ENCODE data around the gene BBX. TPM values are rescaled to one million over a fixed set of nuclear protein-coding genes. Genes with fewer than 3 reads are reported as not detected.

BBX gene
- total RNA-seq, 4 donors from 2014 or later = 73.0 to 216 (median 106) TPM

GRCh38 chr3:107837895-107838612 is 315.3 kb downstream of the BBX start:
- TF ChIP-seq POLR2A (IDR thresholded peaks at IDR 0.05) (no peak), CTCF (IDR thresholded peaks at IDR 0.05) (no peak)
- 86 to 95% methylated on average over 5 of the region's 5 CpGs for WGBS, 2 donors
- intact Hi-C loops (cut with DNase I) = no loop called here

GRCh38 chr3:107841831-107842230 is 319.1 kb downstream of the BBX start:
- Histone ChIP-seq H3K27me3 (no peaks in the 10 kb centered on the region), H3K4me3 (replicated peaks in 1 of 3) (no peak overlapping the region), H3K36me3 (no peaks in the 10 kb centered on the region), H3K27ac (no peak overlapping the region), H3K9me3 (no peaks in the 10 kb centered on the region), H3K4me1 (no peaks in the 10 kb centered on the region)
- TF ChIP-seq POLR2A (IDR thresholded peaks at IDR 0.05) (no peak), CTCF (IDR thresholded peaks at IDR 0.05) (no peak)
- no peak for DNase-seq
- intact Hi-C loops (cut with DNase I) = no loop called here
- WGBS, 2 donors = 84 to 86% methylated on average over 4 of the region's 4 CpGs

More at GRCh38 chr3:107837895-107838612, 315.3 kb downstream of the BBX start:
- no peak for DNase-seq
- H3K4me3 ChIP-seq (replicated peaks in 1 of 3) = no peak overlapping the region
- no peaks in the 10 kb centered on the region for H3K4me1 ChIP-seq
- no peaks in the 10 kb centered on the region for H3K27me3 ChIP-seq
- H3K9me3 ChIP-seq = no peaks in the 10 kb centered on the region
- no peaks in the 10 kb centered on the region for H3K36me3 ChIP-seq
- no peak overlapping the region for H3K27ac ChIP-seq

GRCh38 chr3:107842940-107843339 is 320.2 kb downstream of the BBX start:
- intact Hi-C loops (cut with DNase I) = no loop called here
- no peaks in the 10 kb centered on the region for H3K9me3 ChIP-seq
- H3K4me1 ChIP-seq = no peaks in the 10 kb centered on the region
- TF ChIP-seq POLR2A (IDR thresholded peaks at IDR 0.05) (no peak), CTCF (IDR thresholded peaks at IDR 0.05) (no peak)
- WGBS, 2 donors = 91 to 94% methylated on average over 8 of the region's 8 CpGs
- H3K36me3 ChIP-seq = no peaks in the 10 kb centered on the region
- H3K4me3 ChIP-seq (replicated peaks in 1 of 3) = no peak overlapping the region
- DNase-seq = no peak
- no peaks in the 10 kb centered on the region for H3K27me3 ChIP-seq
- H3K27ac ChIP-seq = no peak overlapping the region

GRCh38 chr3:107845380-107846278 is 322.9 kb downstream of the BBX start:
- DNase-seq = no peak
- TF ChIP-seq POLR2A (IDR thresholded peaks at IDR 0.05) (no peak), CTCF (IDR thresholded peaks at IDR 0.05) (no peak)
- Histone ChIP-seq H3K36me3 (no peaks in the 10 kb centered on the region), H3K4me1 (no peaks in the 10 kb centered on the region), H3K4me3 (replicated peaks in 1 of 3) (no peak overlapping the region), H3K27me3 (no peaks in the 10 kb centered on the region), H3K27ac (no peak overlapping the region), H3K9me3 (no peaks in the 10 kb centered on the region)
- WGBS, 2 donors = 76 to 77% methylated on average over 11 of the region's 11 CpGs
- intact Hi-C loops (cut with DNase I) = no loop called here

Data from thyroid gland (tissue), 4 donors.